HCT116 (cell line): ENCODE data around the gene RRAD. TPM values are rescaled to one million over a fixed set of nuclear protein-coding genes. Genes with fewer than 3 reads are reported as not detected.
A peak's percentile ranks its signal among the peaks of the same experiment; 100 is the strongest.

Source experiments
- ATAC-seq: fragments of 200-7000 bp; cut with Tn5 transposase; 2 replicates; pipeline ENCODE4 v1.9.1; 2020; ENCODE audit warnings: mild to moderate bottlenecking, moderate library complexity
- BruUV-seq: library from RNA; stranded (reverse); fragments of 400-500 nt; replicated peaks from 2 replicates; lab custom pipeline; 2021; lab: Mats Ljungman, UMichigan
- CTCF ChIA-PET: fragments of 300-600 bp; sonication (Branson Sonifier 250); formaldehyde crosslinking; loops from one replicate; lab custom pipeline; 2021; ENCODE audit warnings: antibody characterized with exemption; lab: Charles Lee
- POLR2A ChIA-PET: fragments of 300-600, 350-600 bp; sonication (Branson Sonifier 250); formaldehyde crosslinking; loops from one replicate; lab custom pipeline; 2021; ENCODE audit warnings: antibody characterized with exemption; lab: Charles Lee
- RAD21 ChIA-PET, 2 experiments: fragments of 300-600 bp; sonication (Branson Sonifier 250); formaldehyde crosslinking; loops; one replicate each; lab custom pipeline; 2023; ENCODE audit warnings: low total read pairs in 2 of 2; ENCODE audit not compliant: uncharacterized antibody in 2 of 2, unreplicated experiment in 2 of 2, low non-redundant PET in 1 of 2; lab: Charles Lee
- DNase-seq: peaks from one replicate; pipeline ENCODE4 v3.0.0-alpha.2; 2010; ENCODE audit warnings: low read depth, low spot score
- H2AFZ ChIP-seq: fragments of 200-600 bp; shearing (Covaris generic), sonication (generic); 2 replicates; pipeline ENCODE4 v1.6.1; 2017; ENCODE audit warnings: low read depth, mixed run types, mixed read lengths, antibody characterized with exemption, low read length; ENCODE audit not compliant: poor library complexity, severe bottlenecking
- H3K27ac ChIP-seq: 2 replicates; pipeline ENCODE4 v1.5.1; 2012; ENCODE audit warnings: low read depth, low read length
- H3K27me3 ChIP-seq: fragments of 200-600 bp; sonication (generic); 2 replicates; pipeline ENCODE4 v1.6.1; 2016; ENCODE audit warnings: mixed run types, low read length, mixed read lengths; ENCODE audit not compliant: insufficient read depth
- H3K36me3 ChIP-seq, 2 experiments: fragments of 200-500 bp in 1 of 2; fragments of 200-600 bp in 1 of 2; sonication (Bioruptor generic) in 1 of 2; sonication (generic) in 1 of 2; 2 replicates each; pipeline versions ENCODE4 v1.5.1 to v1.6.1; 2014 to 2016; ENCODE audit warnings: low read length in 2 of 2, inconsistent platforms in 1 of 2, mixed read lengths in 1 of 2, mixed run types in 1 of 2; ENCODE audit not compliant: insufficient read depth in 2 of 2, control insufficient read depth in 1 of 2
- H3K4me1 ChIP-seq, 2 experiments: fragments of 200-600 bp in 1 of 2; sonication (generic) in 1 of 2; 2 replicates each; pipeline versions ENCODE4 v1.5.1 to v1.6.1; 2012 to 2017; ENCODE audit warnings: low read length in 2 of 2, inconsistent platforms in 1 of 2, mild to moderate bottlenecking in 1 of 2, mixed read lengths in 1 of 2, mixed run types in 1 of 2, moderate library complexity in 1 of 2; ENCODE audit not compliant: insufficient read depth in 2 of 2, control insufficient read depth in 1 of 2
- H3K4me2 ChIP-seq: fragments of 200-600 bp; sonication (generic); 2 replicates; pipeline ENCODE4 v1.6.1; 2017; ENCODE audit warnings: mixed run types, low read length, mixed read lengths
- H3K4me3 ChIP-seq, 2 experiments: fragments of 200-600 bp in 1 of 2; sonication (generic) in 1 of 2; replicated peaks in 1 of 2; 2 replicates each; pipeline ENCODE4 v1.5.1; 2011 to 2016; ENCODE audit warnings: low read length in 2 of 2, control low read depth in 1 of 2, low read depth in 1 of 2, mild to moderate bottlenecking in 1 of 2, mixed read lengths in 1 of 2, mixed run types in 1 of 2
- H3K79me2 ChIP-seq: fragments of 200-600 bp; sonication (generic); 2 replicates; pipeline ENCODE4 v1.6.1; 2017; ENCODE audit warnings: mild to moderate bottlenecking, mixed run types, low read length, moderate library complexity, mixed read lengths; ENCODE audit not compliant: insufficient read depth
- H3K9ac ChIP-seq: fragments of 200-600 bp; sonication (generic); 2 replicates; pipeline ENCODE4 v1.6.1; 2016; ENCODE audit warnings: low read length, mixed read lengths
- H3K9me2 ChIP-seq: fragments of 200-600 bp; sonication (generic), shearing (Covaris generic); 2 replicates; pipeline ENCODE4 v1.6.1; 2017; ENCODE audit warnings: mixed run types, mild to moderate bottlenecking, moderate library complexity; ENCODE audit not compliant: insufficient read depth
- H3K9me3 ChIP-seq, 2 experiments: fragments of 200-500 bp in 1 of 2; fragments of 200-600 bp in 1 of 2; sonication (Bioruptor generic) in 1 of 2; sonication (generic) in 1 of 2; 2 replicates each; pipeline ENCODE4 v1.6.1; 2014 to 2017; ENCODE audit warnings: low read length in 2 of 2, mixed read lengths in 2 of 2, inconsistent platforms in 1 of 2, low read depth in 1 of 2, mild to moderate bottlenecking in 1 of 2, mixed run types in 1 of 2, moderate library complexity in 1 of 2; ENCODE audit not compliant: control insufficient read depth in 1 of 2, insufficient read depth in 1 of 2
- H4K20me1 ChIP-seq: fragments of 200-600 bp; sonication (generic), shearing (Covaris generic); 2 replicates; pipeline ENCODE4 v1.6.1; 2017; ENCODE audit warnings: mixed run types, mild to moderate bottlenecking, moderate library complexity; ENCODE audit not compliant: insufficient read depth
- EGR1 ChIP-seq: IDR thresholded peaks from 2 replicates; pipeline ENCODE4 v1.6.1; 2012; ENCODE audit warnings: low read depth
- FOSL1 ChIP-seq: IDR thresholded peaks from 2 replicates; pipeline ENCODE4 v1.6.1; 2012; ENCODE audit warnings: low read depth
- JUND ChIP-seq: IDR thresholded peaks from 2 replicates; pipeline ENCODE4 v1.6.1; 2012
- SIN3A ChIP-seq: IDR thresholded peaks from 2 replicates; pipeline ENCODE4 v1.6.1; 2012; ENCODE audit warnings: low read depth
- SRF ChIP-seq: IDR thresholded peaks from 2 replicates; pipeline ENCODE4 v1.6.1; 2012; ENCODE audit warnings: low read depth
- TCF7L2 ChIP-seq: IDR thresholded peaks from 2 replicates; pipeline ENCODE4 v1.7.0; 2011; ENCODE audit warnings: borderline replicate concordance, inconsistent platforms; ENCODE audit not compliant: insufficient read depth, insufficient read length; ENCODE audit errors: extremely low read depth
- ZFX ChIP-seq: fragments of 450-650 bp; IDR thresholded peaks from 2 replicates; pipeline ENCODE4 v1.6.1; 2017
- ZNF274 ChIP-seq: fragments of 200-500 bp; sonication (Bioruptor generic); IDR thresholded peaks from 2 replicates; pipeline ENCODE4 v1.6.1; 2014; ENCODE audit warnings: mild to moderate bottlenecking, low read depth, low read length, inconsistent platforms
- intact Hi-C: fragments of 100-400 bp; cut with micrococcal nuclease; formaldehyde crosslinking; loops from 2 replicates; pipeline ENCODE4 v1.10.0; 2022
- total RNA-seq: library from RNA; stranded (reverse); gene quantifications from one replicate; pipeline ENCODE4 v1.2.1, GENCODE V29; 2021; ENCODE audit not compliant: unreplicated experiment
- TF ChIP-seq, protein P1 (sequence below): IDR thresholded peaks from 2 replicates; pipeline ENCODE4 v1.6.1; 2012

The RRAD gene
- total RNA-seq, 1 experiment from 2014 or later, result 2.2 TPM

GRCh38 chr16:66972983-66973382, 47.6 kb upstream of the RRAD start:
- intact Hi-C loops, result no loop called here
- RAD21 ChIA-PET, result no interaction called here
- H3K4me3 ChIP-seq, result no peak overlapping the region
- H3K9me3 ChIP-seq, result no peaks in the 10 kb centered on the region
- POLR2A ChIA-PET, result no interaction called here
- H3K27me3 ChIP-seq, result no peaks in the 10 kb centered on the region
- TF ChIP-seq, protein P1, sequence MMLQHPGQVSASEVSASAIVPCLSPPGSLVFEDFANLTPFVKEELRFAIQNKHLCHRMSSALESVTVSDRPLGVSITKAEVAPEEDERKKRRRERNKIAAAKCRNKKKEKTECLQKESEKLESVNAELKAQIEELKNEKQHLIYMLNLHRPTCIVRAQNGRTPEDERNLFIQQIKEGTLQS, result no peak
- TF ChIP-seq TCF7L2 (no peak), SRF (no peak), JUND (no peak), ZNF274 (no peak), EGR1 (no peak), SIN3A (no peak)
- H3K9ac ChIP-seq, result no peak overlapping the region
- ATAC-seq (0 out of 2 replicates have a peak, but pooled peaks have one; percentile 5), DNase-seq (no peak)
- H3K36me3 ChIP-seq, result no peaks in the 10 kb centered on the region
- peak overlapping the region; percentile 80; the same call in 1 of the 2 replicates for H3K4me2 ChIP-seq
- CTCF ChIA-PET, result interaction anchor here (1.6 kb wide), 1 partner anchor 19 kb away, joined by 5 read pairs; no protein-coding TSS in a partner anchor
- H3K27ac ChIP-seq, result no peak overlapping the region
- no peaks in the 10 kb centered on the region for H3K79me2 ChIP-seq
- BruUV-seq, result no TSS peak
- no peak overlapping the region for H2AFZ ChIP-seq
- H3K9me2 ChIP-seq, result no peaks in the 10 kb centered on the region
- H4K20me1 ChIP-seq, result no peaks in the 10 kb centered on the region
- H3K4me1 ChIP-seq, result peaks cover 40 to 62% of the 10 kb centered on the region in 2 experiments

DNA sequence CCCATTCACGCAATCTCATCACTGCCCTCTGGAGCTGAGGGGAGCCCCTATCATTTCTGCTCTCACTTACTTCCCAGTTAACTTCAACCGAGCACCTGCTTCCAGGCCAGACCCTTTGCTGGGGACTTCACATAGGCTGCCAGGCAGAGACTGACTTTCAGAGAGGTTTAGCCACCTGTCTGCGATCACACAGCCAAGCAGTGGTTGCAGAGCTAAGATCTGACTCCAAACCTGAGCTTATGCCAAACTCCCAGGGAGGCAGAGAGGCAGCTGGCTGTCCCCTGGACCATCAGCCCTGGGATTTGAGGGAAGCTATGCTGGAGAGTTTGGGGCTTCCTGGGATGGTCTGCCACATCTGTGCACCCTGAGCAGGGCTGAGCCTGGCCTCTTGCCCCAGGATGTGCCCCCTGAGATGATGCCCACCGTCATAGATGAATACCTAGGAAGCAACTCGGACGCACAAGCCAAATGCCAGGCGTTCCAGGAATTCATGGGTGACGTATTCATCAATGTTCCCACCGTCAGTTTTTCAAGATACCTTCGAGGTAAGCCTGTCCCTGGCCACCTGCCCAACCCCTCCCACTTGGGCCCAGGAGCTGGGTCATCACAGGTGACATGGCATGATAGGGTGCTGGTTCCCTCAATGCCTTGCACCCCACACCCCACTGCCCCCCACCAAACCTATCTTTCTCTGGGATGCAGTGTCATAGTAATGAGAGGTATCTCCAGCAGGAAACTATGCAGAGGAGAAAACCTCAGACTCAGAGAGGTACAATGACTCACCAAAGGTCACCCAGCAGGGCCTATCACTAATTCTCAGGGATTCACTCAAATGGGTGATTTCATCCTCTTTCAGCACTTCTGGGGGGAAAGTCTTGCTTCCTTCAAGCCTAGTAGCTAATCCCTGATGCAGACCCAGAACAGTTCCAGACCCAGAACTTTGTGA, 45.7 kb upstream of the RRAD start:
- peaks cover 40 to 55% of the 10 kb centered on the region in 2 experiments for H3K4me1 ChIP-seq
- H3K27ac ChIP-seq, result peak overlapping the region; percentile 6; the same call in 1 of the 2 replicates
- H3K27me3 ChIP-seq, result no peaks in the 10 kb centered on the region
- ChIA-PET RAD21 (interaction anchor here in 1 of 2 experiments (0.9 kb wide), 1 partner anchor 17 kb away, joined by 3 read pairs; no protein-coding TSS in a partner anchor), POLR2A (no interaction called here), CTCF (interaction anchor here (1.4 to 2.5 kb wide), 3 partner anchors 10 to 214 kb away, joined by 3 to 13 read pairs (median 3); partner anchors contain the start of gene CES3)
- peak overlapping the region; percentile 37 for H3K9ac ChIP-seq
- ATAC-seq, result peak; percentile 68
- peak overlapping the region in 1 of 2 experiments; percentile 31; a peak in 1 of 4 replicates for H3K4me3 ChIP-seq
- no peaks in the 10 kb centered on the region for H4K20me1 ChIP-seq
- no peaks in the 10 kb centered on the region for H3K9me3 ChIP-seq
- H3K36me3 ChIP-seq, result no peaks in the 10 kb centered on the region
- peak overlapping the region; percentile 80 for H3K4me2 ChIP-seq
- TF ChIP-seq FOSL1, result peak; percentile 40; the same call in 1 of the 2 replicates
- no peak for TF ChIP-seq SRF
- no peak for TF ChIP-seq ZFX
- TF ChIP-seq TCF7L2, result no peak
- TF ChIP-seq, all 23 proteins: peak for 1
- BruUV-seq, result no TSS peak
- Histone ChIP-seq H3K9me2 (no peaks in the 10 kb centered on the region), H3K79me2 (no peaks in the 10 kb centered on the region), H2AFZ (no peak overlapping the region)
- intact Hi-C loops, result no loop called here
- DNase-seq, result no peak
